SK-N-SH treated with all-trans-retinoic acid at 6 μM for 48 hours (cell line): ENCODE results near the gene CPNE5.
A peak's percentile ranks its signal among the peaks of the same experiment; 100 is the strongest.
"Not testable (repeated sequence)": the region's sequence is repeated elsewhere in the genome, so short reads cannot be mapped to it uniquely, and the experiment has no call there.

ENCODE experiments used
- ATAC-seq: fragments of 200-7000 bp; cut with Tn5 transposase; 3 replicates; pipeline ENCODE4 v1.9.1; 2020; ENCODE audit warnings: mild to moderate bottlenecking, moderate library complexity
- BACH2 ChIP-seq: fragments of 250-450 bp; sonication (Bioruptor Pico); IDR thresholded peaks from 2 replicates; pipeline ENCODE4 v1.9.0; 2021; ENCODE audit warnings: mild to moderate bottlenecking, borderline replicate concordance
- CSDC2 ChIP-seq: fragments of 250-450 bp; sonication (Bioruptor Pico); IDR thresholded peaks from 2 replicates; pipeline ENCODE4 v1.5.0; 2020; ENCODE audit warnings: mild to moderate bottlenecking, moderate library complexity
- GLIS3 ChIP-seq: fragments of 250-450 bp; sonication (Bioruptor Pico); IDR thresholded peaks from 2 replicates; pipeline ENCODE4 v1.5.0; 2020; ENCODE audit warnings: mild to moderate bottlenecking, moderate library complexity
- ISL1 ChIP-seq: fragments of 250-450 bp; sonication (Bioruptor Pico); IDR thresholded peaks from 2 replicates; pipeline ENCODE4 v2.1.2; 2022; ENCODE audit warnings: mild to moderate bottlenecking, moderate library complexity
- OSR1 ChIP-seq: fragments of 250-450 bp; sonication (Bioruptor Pico); IDR thresholded peaks from 2 replicates; pipeline ENCODE4 v1.8.0; 2022; ENCODE audit warnings: moderate library complexity, mild to moderate bottlenecking, inconsistent platforms
- PPARA ChIP-seq: fragments of 250-450 bp; sonication (Bioruptor Pico); IDR thresholded peaks from 2 replicates; pipeline ENCODE4 v1.5.0; 2020; ENCODE audit warnings: mild to moderate bottlenecking, borderline replicate concordance
- RARB ChIP-seq: fragments of 250-450 bp; sonication (Bioruptor Pico); IDR thresholded peaks from 2 replicates; pipeline ENCODE4 v1.8.0; 2021; ENCODE audit warnings: mild to moderate bottlenecking, moderate library complexity
- SNAI2 ChIP-seq: fragments of 250-450 bp; sonication (Bioruptor Pico); IDR thresholded peaks from 2 replicates; pipeline ENCODE4 v1.5.0; 2020; ENCODE audit warnings: mild to moderate bottlenecking, moderate library complexity
- TCF4 ChIP-seq: fragments of 250-450 bp; sonication (Bioruptor Pico); IDR thresholded peaks from 2 replicates; pipeline ENCODE4 v1.8.0; 2021; ENCODE audit warnings: mild to moderate bottlenecking, moderate library complexity, borderline replicate concordance
- TOX ChIP-seq: fragments of 250-450 bp; sonication (Bioruptor Pico); IDR thresholded peaks from 2 replicates; pipeline ENCODE4 v1.8.0; 2021; ENCODE audit warnings: mild to moderate bottlenecking, moderate library complexity, borderline replicate concordance
- ZC3H10 ChIP-seq: fragments of 250-450 bp; sonication (Bioruptor Pico); IDR thresholded peaks from 2 replicates; pipeline ENCODE4 v1.5.1; 2021; ENCODE audit warnings: mild to moderate bottlenecking, moderate library complexity
- ZFP3 ChIP-seq: fragments of 250-450 bp; sonication (Bioruptor Pico); IDR thresholded peaks from 2 replicates; pipeline ENCODE4 v1.5.0; 2020; ENCODE audit warnings: mild to moderate bottlenecking, moderate library complexity
- ZFP30 ChIP-seq: fragments of 450-650 bp; formaldehyde crosslinking; IDR thresholded peaks from 2 replicates; pipeline ENCODE4 v1.5.0; 2022; ENCODE audit warnings: mild to moderate bottlenecking, moderate library complexity
- ZNF565 ChIP-seq: fragments of 450-650 bp; formaldehyde crosslinking; conservative IDR thresholded peaks from 2 replicates; pipeline ENCODE4 v1.5.0; 2020; ENCODE audit warnings: low read depth, mild to moderate bottlenecking, moderate library complexity
- ZNF70 ChIP-seq: fragments of 450-650 bp; formaldehyde crosslinking; IDR thresholded peaks from 2 replicates; pipeline ENCODE4 v1.5.0; 2020; ENCODE audit warnings: mild to moderate bottlenecking, moderate library complexity
- ZNF8 ChIP-seq: fragments of 450-650 bp; formaldehyde crosslinking; IDR thresholded peaks from 2 replicates; pipeline ENCODE4 v1.5.0; 2020; ENCODE audit warnings: mild to moderate bottlenecking, moderate library complexity
- TF ChIP-seq, protein P1 (sequence below): fragments of 250-450 bp; sonication (Bioruptor Pico); IDR thresholded peaks from 2 replicates; pipeline ENCODE4 v1.5.1; 2020; ENCODE audit warnings: low read depth, mild to moderate bottlenecking, moderate library complexity
- TF ChIP-seq, protein P2 (sequence below): fragments of 250-450 bp; sonication (Bioruptor Pico); IDR thresholded peaks from 2 replicates; pipeline ENCODE4 v1.8.0; 2020; ENCODE audit warnings: mild to moderate bottlenecking, moderate library complexity, borderline replicate concordance
- TF ChIP-seq, protein P3 (sequence below): fragments of 250-450 bp; sonication (Bioruptor Pico); IDR thresholded peaks from 2 replicates; pipeline ENCODE4 v1.5.0; 2020; ENCODE audit warnings: mild to moderate bottlenecking, moderate library complexity
- TF ChIP-seq, protein P4 (sequence below): fragments of 250-450 bp; sonication (Bioruptor Pico); IDR thresholded peaks from 2 replicates; pipeline ENCODE4 v1.5.1; 2021; ENCODE audit warnings: mild to moderate bottlenecking, moderate library complexity

CPNE5 gene

DNA sequence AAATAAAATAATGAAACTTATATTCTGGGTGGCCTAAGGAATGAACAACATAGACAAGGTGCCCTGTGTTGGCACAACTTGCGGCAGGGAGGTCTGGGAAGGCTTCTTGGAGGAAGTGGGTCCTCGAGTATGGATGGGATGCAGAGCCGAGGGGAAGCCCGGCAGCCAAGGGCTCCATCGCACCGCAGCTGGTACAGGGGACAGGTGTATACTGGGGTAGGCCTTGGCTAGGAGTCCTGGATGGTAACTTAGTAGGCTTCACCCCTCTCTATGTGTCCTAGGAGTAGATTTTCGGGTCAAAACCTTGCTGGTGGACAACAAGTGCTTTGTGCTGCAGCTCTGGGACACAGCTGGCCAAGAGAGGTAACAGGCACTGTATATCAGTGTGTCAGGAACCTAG, 113.7 kb downstream of the CPNE5 start (continued):
- TF ChIP-seq, protein P1, sequence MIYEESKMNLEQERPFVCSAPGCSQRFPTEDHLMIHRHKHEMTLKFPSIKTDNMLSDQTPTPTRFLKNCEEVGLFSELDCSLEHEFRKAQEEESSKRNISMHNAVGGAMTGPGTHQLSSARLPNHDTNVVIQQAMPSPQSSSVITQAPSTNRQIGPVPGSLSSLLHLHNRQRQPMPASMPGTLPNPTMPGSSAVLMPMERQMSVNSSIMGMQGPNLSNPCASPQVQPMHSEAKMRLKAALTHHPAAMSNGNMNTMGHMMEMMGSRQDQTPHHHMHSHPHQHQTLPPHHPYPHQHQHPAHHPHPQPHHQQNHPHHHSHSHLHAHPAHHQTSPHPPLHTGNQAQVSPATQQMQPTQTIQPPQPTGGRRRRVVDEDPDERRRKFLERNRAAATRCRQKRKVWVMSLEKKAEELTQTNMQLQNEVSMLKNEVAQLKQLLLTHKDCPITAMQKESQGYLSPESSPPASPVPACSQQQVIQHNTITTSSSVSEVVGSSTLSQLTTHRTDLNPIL (CRISPR knock-in tag), result no peak
- no peak for TF ChIP-seq ZNF8 (CRISPR knock-in tag)
- TF ChIP-seq ISL1 (CRISPR knock-in tag), result no peak
- TF ChIP-seq SNAI2 (CRISPR knock-in tag), result no peak
- TF ChIP-seq GLIS3, result no peak
- no peak for TF ChIP-seq CSDC2 (CRISPR knock-in tag)
- TF ChIP-seq, all 23 proteins: peak for 0

DNA sequence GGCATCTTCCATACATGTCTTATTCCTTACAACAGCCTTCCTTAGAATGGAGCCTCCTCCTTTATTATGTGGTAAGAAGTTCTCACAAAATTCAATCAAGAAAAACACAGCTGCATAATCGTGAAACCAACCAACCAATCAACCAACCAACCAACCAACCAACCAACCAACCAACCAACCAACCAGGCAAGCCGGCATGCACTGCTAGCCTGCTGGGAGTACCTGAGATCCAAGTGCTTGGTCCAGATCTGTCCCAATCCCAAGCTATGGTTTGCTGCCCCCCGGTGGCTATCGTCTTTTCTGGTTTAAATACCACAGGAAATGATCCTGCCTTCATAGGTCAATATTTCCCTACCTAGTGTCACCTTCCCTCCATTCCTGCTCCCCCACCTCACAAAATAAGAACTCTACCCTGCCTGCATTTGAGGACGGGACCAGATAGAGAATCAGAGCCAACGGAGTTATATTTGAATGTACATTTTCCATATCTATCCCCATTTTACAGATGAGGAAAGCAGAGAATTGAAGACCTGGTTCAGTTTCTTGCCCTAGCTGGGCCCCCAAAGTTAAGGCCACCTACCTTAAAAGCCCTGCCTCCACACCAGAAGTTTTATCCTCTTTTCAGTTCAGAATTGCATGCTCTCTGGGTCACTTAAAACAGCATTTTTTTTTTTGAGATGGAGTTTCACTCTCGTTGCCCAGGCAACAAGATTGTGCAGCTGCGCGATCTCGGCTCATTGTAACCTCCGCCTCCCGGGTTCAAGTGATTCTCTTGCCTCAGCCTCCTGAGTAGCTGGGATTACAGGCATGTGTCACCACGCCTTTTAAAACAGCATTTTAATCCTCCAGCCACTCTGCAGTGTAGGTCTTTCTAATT, 114.5 kb downstream of the CPNE5 start:
- TF ChIP-seq ZNF565 (no peak), PPARA (CRISPR knock-in tag) (no peak), OSR1 (CRISPR knock-in tag) (no peak), ZFP3 (no peak), CSDC2 (CRISPR knock-in tag) (no peak)
- TF ChIP-seq, protein P1 (CRISPR knock-in tag), result no peak
- TF ChIP-seq, protein P2, sequence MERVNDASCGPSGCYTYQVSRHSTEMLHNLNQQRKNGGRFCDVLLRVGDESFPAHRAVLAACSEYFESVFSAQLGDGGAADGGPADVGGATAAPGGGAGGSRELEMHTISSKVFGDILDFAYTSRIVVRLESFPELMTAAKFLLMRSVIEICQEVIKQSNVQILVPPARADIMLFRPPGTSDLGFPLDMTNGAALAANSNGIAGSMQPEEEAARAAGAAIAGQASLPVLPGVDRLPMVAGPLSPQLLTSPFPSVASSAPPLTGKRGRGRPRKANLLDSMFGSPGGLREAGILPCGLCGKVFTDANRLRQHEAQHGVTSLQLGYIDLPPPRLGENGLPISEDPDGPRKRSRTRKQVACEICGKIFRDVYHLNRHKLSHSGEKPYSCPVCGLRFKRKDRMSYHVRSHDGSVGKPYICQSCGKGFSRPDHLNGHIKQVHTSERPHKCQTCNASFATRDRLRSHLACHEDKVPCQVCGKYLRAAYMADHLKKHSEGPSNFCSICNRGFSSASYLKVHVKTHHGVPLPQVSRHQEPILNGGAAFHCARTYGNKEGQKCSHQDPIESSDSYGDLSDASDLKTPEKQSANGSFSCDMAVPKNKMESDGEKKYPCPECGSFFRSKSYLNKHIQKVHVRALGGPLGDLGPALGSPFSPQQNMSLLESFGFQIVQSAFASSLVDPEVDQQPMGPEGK (CRISPR knock-in tag), result no peak
- peak; percentile 92 for ATAC-seq

DNA sequence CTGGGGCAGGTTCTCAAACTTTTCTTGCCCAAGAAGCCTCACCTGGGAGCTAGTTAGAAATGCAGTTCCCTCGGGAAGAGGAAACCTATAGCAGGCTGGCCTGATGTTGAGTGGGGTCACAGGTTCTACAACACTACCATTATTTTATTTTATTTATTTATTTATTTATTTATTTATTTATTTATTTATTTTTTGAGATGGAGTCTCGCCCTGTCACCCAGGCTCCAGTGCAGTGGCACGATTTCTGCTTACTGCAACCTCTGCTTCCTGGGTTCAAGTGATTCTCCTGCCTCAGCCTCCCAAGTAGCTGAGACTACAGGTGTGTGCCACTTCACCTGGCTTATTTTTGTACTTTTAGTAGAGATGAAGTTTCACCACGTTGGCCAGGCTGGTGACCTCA, 115.3 kb downstream of the CPNE5 start:
- not testable (repeated sequence) for ATAC-seq

DNA sequence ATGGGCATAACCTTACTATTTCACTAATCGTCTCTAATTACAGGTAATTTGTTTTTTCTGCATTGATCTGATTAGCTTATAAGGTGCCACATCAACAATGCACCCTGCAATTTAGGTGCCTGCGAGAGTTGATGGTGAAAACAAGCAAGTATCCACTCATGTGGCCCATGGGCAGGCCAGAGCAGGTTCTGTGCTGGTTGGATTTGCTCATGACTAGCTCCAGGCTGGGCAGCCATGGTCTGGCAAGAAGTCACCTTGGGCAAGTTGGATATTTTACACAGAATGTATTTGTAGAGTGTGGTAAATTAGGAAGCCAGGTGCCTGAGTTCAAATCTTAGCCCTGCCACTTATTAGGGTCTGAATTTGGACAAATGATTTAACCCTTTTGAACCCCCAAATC, 116.4 kb downstream of the CPNE5 start:
- ATAC-seq, result no peak

DNA sequence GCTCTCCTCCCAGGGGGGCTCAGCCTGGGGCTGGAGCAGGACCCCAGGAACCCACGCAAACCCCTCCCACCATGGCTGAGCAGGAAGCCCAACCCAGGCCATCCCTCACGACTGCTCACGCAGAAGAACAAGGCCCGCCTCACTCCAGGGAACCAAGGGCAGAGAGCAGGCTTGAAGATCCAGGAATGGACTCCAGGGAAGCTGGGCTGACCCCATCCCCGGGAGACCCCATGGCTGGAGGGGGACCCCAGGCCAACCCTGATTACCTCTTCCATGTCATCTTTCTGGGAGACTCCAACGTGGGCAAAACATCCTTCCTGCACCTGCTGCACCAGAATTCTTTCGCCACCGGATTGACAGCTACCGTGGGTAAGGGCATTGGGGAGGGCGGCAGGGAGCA, 116.9 kb downstream of the CPNE5 start:
- ATAC-seq, result no peak
- TF ChIP-seq GLIS3 (no peak), ZFP30 (CRISPR knock-in tag) (no peak), BACH2 (CRISPR knock-in tag) (no peak), TOX (CRISPR knock-in tag) (no peak), ZNF70 (CRISPR knock-in tag) (no peak)
- TF ChIP-seq, protein P2 (CRISPR knock-in tag), result no peak

More for the DNA sequence above, 116.4 kb downstream of the CPNE5 start:
- no peak for TF ChIP-seq TCF4

DNA sequence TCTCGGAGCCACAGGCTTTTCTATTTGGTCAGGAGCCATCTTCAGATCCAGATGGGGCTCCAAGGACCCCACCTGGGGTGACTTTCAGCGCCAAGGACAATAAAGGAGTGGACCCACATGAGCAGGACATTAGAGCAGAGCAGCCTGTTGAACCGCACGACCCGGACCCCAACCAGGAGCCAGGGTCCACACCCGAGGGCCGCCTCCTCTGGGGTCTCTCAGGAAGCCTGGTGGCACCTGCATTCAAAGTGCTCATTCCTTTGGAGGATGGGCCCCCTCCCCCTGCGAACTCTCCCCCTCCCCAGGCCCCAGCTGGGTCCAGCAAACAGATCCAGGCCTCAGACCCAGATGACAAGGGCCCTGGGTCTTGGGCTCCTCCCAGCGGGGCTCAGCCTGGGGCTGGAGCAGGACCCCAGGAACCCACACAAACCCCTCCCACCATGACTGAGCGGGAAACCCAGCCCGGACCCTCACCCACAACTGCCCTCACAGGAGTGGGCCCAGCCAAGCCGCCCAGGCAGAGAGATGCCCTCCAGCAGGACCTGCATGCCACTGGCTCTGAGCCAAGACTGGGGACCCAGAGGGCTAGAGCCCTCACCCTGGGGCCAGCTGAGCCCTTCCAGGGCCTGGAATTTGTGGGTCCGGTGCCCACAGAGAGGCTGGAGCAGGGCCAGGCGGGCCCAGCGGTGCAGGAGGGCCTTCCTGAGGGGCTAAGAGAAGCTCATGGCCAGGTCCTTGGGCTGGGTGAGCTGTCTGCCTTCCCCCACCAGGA, 117.7 kb downstream of the CPNE5 start:
- no peak for ATAC-seq
- TF ChIP-seq RARB (CRISPR knock-in tag) (no peak), BACH2 (CRISPR knock-in tag) (no peak), ZNF565 (no peak), TOX (CRISPR knock-in tag) (no peak), ZFP30 (CRISPR knock-in tag) (no peak), SNAI2 (CRISPR knock-in tag) (no peak), ZC3H10 (CRISPR knock-in tag) (no peak), ZFP3 (no peak), OSR1 (CRISPR knock-in tag) (no peak), ZNF70 (CRISPR knock-in tag) (no peak), ISL1 (CRISPR knock-in tag) (no peak), CSDC2 (CRISPR knock-in tag) (no peak)
- TF ChIP-seq, protein P3, sequence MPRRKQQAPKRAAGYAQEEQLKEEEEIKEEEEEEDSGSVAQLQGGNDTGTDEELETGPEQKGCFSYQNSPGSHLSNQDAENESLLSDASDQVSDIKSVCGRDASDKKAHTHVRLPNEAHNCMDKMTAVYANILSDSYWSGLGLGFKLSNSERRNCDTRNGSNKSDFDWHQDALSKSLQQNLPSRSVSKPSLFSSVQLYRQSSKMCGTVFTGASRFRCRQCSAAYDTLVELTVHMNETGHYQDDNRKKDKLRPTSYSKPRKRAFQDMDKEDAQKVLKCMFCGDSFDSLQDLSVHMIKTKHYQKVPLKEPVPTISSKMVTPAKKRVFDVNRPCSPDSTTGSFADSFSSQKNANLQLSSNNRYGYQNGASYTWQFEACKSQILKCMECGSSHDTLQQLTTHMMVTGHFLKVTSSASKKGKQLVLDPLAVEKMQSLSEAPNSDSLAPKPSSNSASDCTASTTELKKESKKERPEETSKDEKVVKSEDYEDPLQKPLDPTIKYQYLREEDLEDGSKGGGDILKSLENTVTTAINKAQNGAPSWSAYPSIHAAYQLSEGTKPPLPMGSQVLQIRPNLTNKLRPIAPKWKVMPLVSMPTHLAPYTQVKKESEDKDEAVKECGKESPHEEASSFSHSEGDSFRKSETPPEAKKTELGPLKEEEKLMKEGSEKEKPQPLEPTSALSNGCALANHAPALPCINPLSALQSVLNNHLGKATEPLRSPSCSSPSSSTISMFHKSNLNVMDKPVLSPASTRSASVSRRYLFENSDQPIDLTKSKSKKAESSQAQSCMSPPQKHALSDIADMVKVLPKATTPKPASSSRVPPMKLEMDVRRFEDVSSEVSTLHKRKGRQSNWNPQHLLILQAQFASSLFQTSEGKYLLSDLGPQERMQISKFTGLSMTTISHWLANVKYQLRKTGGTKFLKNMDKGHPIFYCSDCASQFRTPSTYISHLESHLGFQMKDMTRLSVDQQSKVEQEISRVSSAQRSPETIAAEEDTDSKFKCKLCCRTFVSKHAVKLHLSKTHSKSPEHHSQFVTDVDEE, result no peak
- TF ChIP-seq, protein P4, sequence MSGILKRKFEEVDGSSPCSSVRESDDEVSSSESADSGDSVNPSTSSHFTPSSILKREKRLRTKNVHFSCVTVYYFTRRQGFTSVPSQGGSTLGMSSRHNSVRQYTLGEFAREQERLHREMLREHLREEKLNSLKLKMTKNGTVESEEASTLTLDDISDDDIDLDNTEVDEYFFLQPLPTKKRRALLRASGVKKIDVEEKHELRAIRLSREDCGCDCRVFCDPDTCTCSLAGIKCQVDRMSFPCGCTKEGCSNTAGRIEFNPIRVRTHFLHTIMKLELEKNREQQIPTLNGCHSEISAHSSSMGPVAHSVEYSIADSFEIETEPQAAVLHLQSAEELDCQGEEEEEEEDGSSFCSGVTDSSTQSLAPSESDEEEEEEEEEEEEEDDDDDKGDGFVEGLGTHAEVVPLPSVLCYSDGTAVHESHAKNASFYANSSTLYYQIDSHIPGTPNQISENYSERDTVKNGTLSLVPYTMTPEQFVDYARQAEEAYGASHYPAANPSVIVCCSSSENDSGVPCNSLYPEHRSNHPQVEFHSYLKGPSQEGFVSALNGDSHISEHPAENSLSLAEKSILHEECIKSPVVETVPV, result no peak
